IPS DF 19.7 (cell line): ENCODE results near the gene ELAVL1.

Source experiments
- DNase-seq: peaks from one replicate; pipeline ENCODE4 v3.0.0-alpha.2; 2013; ENCODE audit warnings: low read depth, low spot score

The ELAVL1 gene

DNA sequence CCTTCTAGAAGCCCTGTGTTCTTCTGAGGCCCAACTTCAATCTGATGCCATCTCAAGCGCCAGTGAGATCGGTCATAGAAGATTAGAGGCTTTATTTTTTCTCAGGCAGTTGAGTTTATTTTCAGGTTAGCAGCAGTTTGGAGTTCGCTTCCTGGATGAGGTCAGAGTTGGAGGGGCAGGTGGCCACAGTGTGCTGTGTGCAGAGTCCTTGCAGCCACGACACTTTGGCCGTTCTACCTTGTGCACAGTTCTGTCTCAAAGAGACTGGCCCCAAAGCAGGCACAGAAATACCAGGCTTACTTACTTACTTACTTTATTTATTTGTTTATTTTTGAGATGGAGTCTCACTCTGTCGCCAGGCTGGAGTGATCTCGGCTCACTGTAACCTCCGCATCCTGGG, 15.9 kb upstream of the ELAVL1 start:
- no peak for DNase-seq

DNA sequence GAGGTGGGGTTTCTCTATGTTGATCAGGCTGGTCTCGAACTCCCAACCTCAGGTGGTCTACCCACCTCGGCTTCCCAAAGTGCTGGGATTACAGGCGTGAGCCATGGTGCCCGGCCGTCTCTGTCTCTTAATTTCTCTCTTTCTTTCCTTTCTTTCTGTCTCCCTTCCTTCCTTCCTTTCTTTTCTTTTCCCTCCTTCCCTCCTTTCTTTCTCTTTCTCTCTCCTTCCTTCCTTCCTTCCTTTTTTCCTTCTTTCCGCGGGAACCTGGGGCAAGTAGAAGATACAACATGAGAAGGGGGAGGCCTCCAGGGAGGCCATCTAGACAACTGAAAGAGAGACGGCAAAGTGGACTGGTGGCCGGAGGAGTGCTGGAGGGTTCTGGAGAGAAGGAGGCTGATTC, 15.2 kb upstream of the ELAVL1 start:
- no peak for DNase-seq

DNA sequence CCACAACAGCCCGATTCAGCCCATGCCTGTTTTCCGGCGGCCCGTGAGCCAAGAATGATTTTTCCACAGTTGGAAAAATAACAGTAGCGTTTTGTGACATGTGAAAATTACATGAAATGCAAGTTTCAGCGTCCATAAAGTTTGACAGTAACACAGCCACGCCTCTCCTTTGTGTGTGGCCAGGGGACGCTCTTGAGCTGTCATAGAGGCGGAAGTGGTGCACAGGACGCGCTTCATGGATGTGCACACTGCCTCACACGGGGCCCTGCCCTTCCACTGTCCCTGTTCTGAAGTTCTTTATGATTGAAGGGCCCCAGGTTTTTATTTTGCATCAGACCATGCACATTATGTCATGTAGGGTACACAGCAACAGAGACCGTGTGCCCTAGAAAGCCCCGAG, 12.4 kb upstream of the ELAVL1 start:
- no peak for DNase-seq

DNA sequence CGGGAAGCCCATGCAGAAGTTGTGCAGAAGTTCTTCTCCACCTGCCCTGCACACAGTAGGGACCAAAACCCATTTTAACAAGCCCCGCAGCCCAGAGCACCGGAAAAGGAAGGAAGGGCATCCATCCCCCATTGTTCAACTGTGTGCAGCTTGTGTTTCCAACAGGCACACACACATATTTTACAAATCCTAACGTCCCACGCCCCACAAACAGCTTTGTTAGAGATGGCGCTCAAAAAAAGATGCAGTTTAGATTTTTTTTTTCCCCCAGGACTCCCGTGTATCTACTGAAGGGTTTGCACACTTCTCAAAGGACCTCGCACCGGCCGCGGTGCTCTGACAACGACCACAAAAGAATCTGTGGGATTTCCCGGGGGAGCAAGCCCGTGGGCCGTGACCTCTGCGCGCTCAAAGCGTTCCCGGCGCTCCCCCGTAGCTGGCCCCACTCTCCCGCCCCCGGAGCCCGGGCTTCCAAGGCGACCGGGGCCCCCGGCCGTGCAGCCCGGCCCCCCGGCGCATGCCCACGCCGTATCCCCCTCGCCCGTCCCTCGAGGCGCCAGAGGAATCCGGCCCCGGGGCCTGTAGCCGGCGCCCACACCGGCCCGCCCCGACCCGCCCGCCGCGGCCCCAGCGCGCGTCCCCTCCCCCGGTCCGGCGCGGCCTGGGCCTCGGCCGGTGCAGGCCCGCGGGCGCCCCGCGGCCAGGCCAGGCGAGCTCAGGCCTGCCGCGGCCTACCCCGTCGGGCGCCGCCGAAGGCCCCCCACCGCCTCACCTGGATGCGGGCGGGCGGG, 523 bp downstream of the ELAVL1 start:
- no peak for DNase-seq

DNA sequence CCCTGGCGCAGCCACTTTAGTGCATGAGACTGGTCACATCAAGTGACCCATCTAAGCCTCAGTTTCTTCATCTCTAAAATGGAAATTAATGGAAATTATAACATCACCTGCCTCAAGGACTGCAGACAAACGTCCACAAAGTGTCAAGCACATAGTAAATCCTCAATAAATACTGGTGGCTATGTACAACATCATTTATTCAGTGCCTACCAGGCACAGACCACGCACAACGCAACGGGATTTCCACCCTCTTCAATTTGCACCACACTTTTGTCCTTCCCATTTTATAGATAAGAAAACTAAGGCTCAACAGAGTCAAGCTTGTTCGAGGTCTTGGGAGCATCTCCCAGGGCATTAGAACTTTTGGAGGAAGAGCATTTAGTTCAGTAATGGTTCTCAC, 1.4 kb downstream of the ELAVL1 start:
- DNase-seq = no peak

DNA sequence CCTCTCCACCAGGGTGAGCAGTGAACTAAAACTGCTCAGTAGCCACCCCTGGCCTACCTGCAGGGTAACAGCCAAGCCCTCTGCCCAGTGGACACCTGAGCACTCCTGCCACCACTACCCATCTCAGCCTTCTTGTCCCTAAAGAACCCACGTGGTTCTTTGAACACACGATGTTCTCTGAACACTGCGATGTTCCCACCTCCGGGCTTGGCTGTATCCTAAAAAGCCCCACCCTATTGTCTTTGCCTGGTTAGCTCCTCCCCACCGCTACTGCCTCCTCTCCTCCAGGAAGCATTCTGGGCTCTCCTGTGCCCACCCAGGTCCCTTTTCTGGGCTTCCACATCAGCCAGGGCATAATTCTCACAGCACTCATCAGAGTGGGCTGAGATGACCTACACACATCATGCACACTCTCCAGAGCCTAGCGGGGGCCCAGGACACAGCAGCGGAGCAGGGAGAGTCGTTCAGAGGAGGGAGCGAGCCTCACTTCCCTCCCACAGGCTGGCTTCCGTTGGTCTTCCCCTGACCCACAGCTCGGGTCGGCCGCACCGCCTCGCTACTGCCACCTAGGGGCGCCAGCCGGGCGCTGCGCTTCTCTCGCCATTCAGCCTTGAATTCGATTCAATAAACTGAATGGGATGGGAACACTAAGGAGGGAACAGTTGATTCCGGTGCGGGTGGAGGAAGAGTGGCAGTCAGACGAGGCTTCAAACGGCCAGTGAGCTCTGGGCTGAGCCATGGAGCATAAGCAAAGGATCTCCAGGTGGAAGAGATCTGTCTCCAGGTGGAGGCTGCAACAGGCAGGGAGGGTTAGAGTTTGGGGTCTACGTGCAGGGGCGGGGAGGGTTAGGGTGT, 3.2 kb downstream of the ELAVL1 start:
- peak; percentile 71 for DNase-seq

DNA sequence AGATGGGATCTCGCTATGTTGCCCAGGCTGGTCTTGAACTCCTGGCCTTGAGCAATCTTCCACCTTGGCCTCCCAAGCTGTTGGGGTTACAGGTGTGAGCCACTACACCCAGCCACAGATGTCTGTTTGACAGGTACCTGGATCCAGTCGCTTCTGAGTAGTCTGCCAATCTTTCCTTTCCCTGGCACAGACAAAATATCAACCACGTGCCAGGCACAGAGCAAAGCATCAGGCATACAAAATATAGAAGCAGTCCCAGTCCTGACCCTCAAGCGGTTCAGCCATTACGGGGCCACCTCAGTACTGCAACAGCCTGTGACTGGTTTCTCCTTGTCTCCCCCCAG, 3.8 kb downstream of the ELAVL1 start:
- DNase-seq = no peak

DNA sequence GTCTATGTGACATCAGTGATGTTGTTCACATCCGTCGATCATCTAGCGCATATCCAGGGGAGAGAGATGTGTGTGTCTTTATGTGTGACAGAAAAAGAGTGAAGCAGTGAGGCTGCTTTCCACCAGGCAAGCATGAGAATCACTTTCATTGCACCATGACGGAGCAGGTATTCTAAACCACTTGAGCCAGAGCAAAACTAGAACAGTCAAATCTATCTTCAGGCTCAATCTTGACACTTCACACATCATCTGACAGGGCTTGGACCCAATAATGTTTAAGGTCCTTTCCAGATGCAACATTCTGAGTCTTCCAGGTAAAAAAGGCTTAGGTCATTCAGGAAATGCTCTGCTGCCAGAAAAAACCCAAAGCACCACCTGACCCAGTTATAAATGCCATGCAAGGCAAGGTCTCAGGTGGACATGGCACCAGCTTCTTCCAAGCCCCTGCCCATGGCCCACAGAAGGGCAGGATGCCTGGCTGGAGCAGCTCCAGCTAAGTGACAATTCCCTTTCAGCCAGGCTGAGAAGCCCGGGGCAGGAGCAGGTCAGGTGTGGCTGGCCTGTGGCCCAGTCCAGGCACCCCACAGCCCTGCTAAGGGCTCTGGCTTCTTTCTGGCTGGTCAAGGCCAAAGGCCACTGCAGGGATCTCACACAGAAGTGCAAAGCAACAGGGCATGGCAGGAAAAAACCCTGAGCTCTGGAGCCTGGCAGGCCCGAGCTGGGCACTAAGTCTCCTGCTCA, 5.0 kb downstream of the ELAVL1 start:
- no peak for DNase-seq

DNA sequence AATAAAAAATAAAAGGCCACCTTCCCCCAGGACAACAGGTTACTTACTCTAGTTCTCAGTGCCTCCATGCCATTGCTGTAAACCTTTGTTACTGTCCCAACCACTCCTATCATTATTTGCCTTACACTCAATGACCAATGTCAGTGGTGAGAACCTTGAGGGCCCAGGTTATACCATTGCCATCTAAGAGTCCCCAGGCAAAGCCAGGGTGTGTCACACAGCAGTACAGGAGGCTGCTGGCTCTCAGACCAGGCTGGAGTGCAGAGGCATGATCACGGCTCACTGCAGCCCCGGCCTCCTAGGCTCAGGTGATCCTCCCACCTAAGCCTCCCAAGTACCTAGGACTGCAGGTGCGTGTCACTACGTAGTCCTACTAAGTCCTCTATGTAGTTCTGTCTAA, 6.1 kb downstream of the ELAVL1 start:
- DNase-seq = no peak

DNA sequence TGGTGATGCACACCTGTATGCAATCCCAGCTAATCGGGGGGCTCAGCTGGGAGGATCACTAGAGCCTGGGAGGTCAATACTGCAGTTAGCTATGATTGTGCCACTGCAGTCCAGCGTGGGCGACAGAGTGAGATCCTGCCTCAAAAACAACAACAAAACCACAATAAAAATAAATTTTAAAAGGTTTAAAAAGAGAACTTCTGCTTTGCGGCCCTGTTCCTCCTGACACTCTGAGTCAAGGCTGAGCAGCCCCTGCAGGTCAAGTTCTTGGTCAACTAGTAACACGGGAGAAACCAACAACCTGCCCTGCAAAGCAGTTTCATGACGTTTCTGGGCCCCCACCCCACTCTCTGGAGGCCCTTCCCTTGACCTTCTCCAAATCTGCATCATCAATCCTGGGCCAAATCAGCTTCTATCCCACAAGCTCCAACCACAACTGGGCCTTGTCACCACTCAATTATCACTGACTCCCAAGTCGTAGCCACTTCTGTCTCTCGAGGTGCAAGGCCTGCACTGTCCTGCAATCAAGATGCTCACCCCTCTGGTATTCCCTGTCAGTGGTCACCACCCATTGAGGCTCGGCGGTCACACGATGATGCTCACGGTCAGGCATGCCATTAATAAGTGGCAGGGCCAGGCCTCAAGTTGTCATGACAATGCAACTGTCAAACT, 7.5 kb downstream of the ELAVL1 start:
- DNase-seq = no peak

DNA sequence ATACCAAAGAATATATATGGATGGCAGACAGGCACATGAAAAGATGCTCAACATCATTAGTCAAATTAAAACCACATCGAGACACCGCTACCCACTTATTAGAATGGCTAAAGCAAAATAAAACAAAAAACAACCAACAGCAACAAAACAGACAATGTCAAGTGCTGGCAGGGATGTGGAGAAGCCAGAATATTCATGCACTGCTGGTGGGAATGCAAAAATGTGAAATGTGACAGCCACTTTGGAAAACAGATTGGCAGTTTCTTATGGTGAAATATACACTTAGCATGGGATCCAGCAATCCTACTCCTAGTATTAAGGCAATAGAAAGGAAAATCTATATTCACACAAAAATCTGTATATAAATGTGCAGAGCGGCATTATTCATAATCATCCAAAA, 8.6 kb downstream of the ELAVL1 start:
- DNase-seq = no peak

DNA sequence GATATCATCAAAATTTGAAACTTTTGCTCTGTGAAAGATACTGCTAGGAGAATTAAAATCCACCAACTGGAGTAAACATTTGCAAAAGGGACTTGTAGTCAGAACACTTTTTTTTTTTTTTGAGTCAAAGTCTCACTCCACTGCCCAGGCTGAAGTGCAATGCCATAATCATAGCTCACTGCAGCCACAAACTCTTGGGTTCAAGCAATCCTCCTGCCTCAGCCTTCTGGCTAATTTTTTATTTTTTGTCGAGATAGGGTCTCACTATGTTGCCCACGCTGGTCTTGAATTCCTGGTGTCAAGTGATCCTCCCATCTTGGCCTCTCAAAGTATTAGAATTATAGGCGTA, 9.7 kb downstream of the ELAVL1 start:
- no peak for DNase-seq

DNA sequence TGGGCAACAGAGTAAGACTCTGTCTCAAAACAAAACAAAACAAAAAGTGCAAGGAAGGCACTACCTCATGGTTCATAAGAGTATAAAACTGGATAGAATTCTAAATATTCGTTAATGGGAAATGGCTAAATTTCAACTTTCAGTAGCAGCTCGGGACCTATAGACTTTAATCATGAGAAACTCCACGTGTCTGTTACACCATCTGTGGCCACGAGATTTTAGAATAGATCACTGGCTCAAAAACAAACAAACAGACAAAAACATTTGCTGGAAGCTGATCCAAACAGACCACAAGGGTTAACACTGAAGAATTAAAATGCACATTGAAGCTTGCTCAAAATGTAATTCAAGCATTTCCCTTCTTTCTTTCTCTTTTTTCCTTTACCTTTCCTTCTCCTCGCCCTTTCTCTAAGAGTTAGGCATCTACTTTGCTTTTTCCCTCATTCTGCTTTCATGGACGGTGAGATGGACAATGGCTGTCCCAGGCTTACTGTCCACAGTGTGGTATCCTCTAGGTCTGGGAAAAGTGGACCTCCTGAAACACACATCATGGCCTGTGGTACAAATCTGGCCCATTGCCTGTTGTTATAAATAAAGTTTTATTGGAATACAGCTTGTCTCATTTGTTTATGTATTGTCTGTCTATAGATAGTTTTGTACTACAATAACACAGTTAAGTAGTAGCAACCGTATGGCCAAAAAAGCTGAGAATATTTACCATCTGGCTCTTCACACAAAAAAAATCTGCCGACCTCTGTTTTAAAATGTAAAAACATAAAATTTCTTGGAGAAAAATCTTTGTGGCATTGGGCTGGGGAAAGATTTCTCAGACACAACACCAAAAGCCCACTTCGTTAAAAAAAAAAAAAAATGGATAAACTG, 10.3 kb downstream of the ELAVL1 start:
- DNase-seq = no peak

DNA sequence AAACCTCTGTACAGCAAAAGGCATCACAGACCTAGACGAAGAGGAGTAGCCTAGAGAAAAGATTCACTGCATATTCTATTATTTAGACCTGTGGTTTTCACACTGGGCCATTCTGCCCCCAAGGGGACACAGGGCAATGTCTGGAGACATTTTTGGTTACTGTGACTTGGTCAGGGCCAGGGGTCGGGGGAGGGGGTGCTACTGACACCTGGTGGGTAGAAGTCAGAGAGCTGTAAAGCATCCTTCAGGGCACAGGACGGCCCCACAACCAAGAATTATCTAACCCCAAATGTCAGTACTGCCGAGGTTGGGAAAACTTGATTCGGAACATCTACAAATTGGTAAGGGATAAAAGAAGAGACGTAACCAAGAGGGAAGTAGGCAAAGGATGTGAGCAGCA, 11.3 kb downstream of the ELAVL1 start:
- no peak for DNase-seq

DNA sequence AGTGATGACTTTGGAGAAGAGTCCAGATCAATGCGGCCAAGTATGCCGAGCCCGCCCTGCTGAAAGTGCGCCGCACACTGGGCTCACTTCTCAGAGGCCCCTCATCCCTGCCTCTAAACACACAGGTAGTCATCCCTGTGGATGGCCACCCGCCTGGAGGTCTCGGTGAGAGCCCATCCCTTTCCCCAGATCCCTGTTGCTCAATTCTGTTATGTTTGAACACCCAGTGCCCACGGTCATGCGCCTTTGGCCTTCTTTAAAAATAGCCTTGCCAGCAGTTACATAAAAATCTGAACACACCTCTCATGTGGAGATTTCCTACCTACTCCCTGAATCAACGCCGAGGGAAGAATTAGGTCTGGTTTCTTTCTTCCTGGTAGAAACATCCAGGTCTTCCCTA, 11.9 kb downstream of the ELAVL1 start:
- DNase-seq = no peak

DNA sequence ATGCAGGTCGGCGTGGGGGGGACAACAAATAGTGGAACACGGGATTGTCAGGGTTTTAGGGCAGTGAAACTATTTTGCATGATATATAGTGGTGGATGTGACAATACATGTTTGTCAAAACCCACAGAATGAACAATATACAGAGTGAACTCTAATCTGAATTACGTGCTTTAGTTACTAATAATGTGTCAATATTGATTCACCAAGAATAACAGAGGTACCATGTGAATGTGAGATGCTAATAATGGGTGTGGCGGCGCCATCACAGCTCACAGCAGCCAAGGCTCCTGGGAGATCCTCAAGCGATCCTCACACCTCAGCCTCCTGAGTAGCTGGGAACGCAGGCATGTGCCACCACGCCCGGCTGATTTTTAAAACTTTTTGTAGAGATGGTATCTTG, 12.9 kb downstream of the ELAVL1 start:
- DNase-seq = no peak

DNA sequence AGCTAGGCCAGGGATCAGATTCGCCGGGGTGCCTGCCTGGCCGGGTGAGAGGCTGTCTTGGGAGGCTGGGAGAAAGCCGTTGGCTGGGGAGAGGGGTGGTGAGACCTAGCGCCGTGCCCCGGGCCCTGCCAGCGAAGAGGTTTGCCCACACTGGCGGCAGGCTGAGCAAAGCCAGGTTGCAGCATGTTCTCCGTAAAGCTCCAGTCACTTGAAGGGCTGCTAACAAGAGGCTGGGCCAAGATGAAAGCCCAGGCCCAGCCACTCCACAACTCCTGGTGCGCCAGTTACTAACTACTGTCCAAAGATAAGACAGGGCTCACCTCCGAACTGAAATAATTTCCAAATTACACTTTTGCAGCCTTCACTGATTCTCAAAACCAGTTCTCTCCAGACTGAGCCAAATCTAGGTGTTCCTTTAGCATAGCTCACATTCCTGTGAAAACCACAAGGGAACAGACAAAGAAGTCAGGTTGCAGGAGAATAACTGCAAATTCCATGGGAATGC, 16.3 kb downstream of the ELAVL1 start:
- DNase-seq = no peak

DNA sequence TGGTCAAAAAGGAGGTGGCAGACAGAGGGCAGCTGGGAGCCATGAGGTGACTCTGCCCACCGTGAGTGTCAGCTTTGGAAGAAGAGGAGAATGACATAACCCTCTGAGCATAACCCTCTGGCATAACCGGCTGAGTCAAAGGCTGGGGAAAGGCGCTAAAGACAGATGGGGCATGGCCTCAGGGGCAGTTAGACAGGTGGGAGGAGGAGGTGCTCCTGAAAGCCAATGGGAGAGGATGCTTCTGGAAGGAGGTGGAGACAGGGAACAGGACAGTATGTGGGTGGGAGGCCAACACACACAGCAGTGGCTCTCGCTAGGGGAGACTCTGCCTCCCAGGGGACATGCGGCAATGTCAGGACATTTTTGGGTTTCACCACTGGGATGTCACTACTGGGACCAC, 17.1 kb downstream of the ELAVL1 start:
- no peak for DNase-seq

DNA sequence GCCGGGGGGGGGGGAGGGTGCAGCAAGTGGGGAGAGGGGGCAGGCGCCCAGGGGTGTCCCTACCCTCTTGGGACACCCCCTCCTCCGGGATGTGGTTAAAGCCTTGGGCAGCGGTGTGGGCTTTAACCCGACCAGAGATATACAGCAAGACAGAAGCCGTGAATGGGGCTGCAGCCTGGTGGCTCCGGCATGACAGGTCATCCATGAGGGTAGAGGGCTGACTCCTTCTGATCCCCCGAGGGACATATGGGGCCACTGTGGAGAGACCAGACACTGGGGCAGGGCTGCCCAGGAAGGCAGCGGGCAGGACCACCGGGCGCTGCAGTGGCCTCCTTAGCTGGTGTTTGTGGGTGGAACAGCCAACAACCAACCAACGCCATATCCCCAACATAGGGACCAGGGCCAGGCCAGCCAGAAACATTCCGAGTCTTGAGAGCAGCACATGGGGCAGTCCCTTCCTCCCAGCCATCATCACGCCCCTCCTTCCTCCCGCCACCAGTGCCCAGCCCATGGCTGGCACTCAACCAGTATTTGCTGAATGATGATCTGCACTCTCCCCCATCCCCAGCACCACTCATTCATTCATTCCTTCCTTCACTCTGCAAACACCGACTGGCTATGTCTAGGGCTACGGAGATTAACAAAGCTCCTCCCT, 18.2 kb downstream of the ELAVL1 start:
- DNase-seq = no peak
